Keratinocyte (primary cell): ENCODE data around the gene EML5. TPM values are rescaled to one million over a fixed set of nuclear protein-coding genes. Genes with fewer than 3 reads are reported as not detected.
A peak's percentile ranks its signal among the peaks of the same experiment; 100 is the strongest.

Source experiments
- DNase-seq: peaks from one replicate; pipeline ENCODE4 v3.0.0-alpha.2; 2011; ENCODE audit warnings: low read depth, missing footprints, low spot score
- FAIRE-seq: peaks from 2 replicates; lab custom pipeline; 2011; peaks lifted over from hg19 to GRCh38; lab: Jason Lieb, UNC
- H2AFZ ChIP-seq: 2 replicates; pipeline ENCODE4 v1.6.0; 2012; ENCODE audit warnings: low read length, control low read depth, inconsistent platforms; ENCODE audit not compliant: control insufficient read depth
- H3K27ac ChIP-seq: 2 replicates; pipeline ENCODE4 v1.5.1; 2011; ENCODE audit warnings: low read length; ENCODE audit not compliant: control insufficient read depth, insufficient read depth
- H3K27me3 ChIP-seq: 3 replicates; pipeline ENCODE4 v1.6.0; 2011; ENCODE audit warnings: low read length; ENCODE audit not compliant: control insufficient read depth, insufficient read depth; ENCODE audit errors: extremely low read depth
- H3K36me3 ChIP-seq, 2 experiments: 2 replicates in 1 of 2; 3 replicates in 1 of 2; pipeline ENCODE4 v1.5.1; 2011; ENCODE audit warnings: low read length in 2 of 2, mild to moderate bottlenecking in 1 of 2; ENCODE audit not compliant: control insufficient read depth in 2 of 2, insufficient read depth in 2 of 2; ENCODE audit errors: extremely low read depth in 1 of 2
- H3K4me1 ChIP-seq: 3 replicates; pipeline ENCODE4 v1.5.1; 2011; ENCODE audit warnings: low read length; ENCODE audit not compliant: control insufficient read depth, insufficient read depth; ENCODE audit errors: extremely low read depth
- H3K4me2 ChIP-seq: 3 replicates; pipeline ENCODE4 v1.6.0; 2011; ENCODE audit warnings: low read depth, low read length; ENCODE audit not compliant: control insufficient read depth, insufficient read depth; ENCODE audit errors: extremely low read depth
- H3K4me3 ChIP-seq, 3 experiments: fragments of 200-600 bp in 1 of 3; sonication (generic) in 1 of 3; 2 replicates in 2 of 3; 3 replicates in 1 of 3; pipeline ENCODE4 v1.5.1; 2011 to 2016; ENCODE audit warnings: low read length in 3 of 3, mild to moderate bottlenecking in 3 of 3, control low read depth in 2 of 3, inconsistent platforms in 1 of 3, low read depth in 1 of 3, mixed read lengths in 1 of 3, mixed run types in 1 of 3, moderate library complexity in 1 of 3; ENCODE audit not compliant: control insufficient read depth in 2 of 3, insufficient read depth in 2 of 3; ENCODE audit errors: extremely low read depth in 1 of 3
- H3K79me2 ChIP-seq: 2 replicates; pipeline ENCODE4 v1.6.0; 2012; ENCODE audit warnings: low read length; ENCODE audit not compliant: control insufficient read depth, insufficient read depth
- H3K9ac ChIP-seq: 3 replicates; pipeline ENCODE4 v1.6.0; 2011; ENCODE audit warnings: low read length; ENCODE audit not compliant: control insufficient read depth, insufficient read depth; ENCODE audit errors: extremely low read depth
- H3K9me1 ChIP-seq: 3 replicates; pipeline ENCODE4 v1.6.0; 2011; ENCODE audit warnings: low read length; ENCODE audit not compliant: control insufficient read depth, insufficient read depth; ENCODE audit errors: extremely low read depth
- H3K9me3 ChIP-seq: 2 replicates; pipeline ENCODE4 v1.5.1; 2012; ENCODE audit warnings: low read depth, low read length; ENCODE audit not compliant: control insufficient read depth
- H4K20me1 ChIP-seq: 3 replicates; pipeline ENCODE4 v1.6.0; 2011; ENCODE audit warnings: low read length; ENCODE audit not compliant: control insufficient read depth, insufficient read depth; ENCODE audit errors: extremely low read depth
- CTCF ChIP-seq, 3 experiments: IDR thresholded peaks in 1 of 3; conservative IDR thresholded peaks in 1 of 3; optimal IDR thresholded peaks in 1 of 3; 2 replicates in 2 of 3; 3 replicates in 1 of 3; pipeline versions ENCODE3 to v1.5.1; 2011; ENCODE audit warnings: low read length in 3 of 3, mild to moderate bottlenecking in 3 of 3, moderate library complexity in 2 of 3, control low read depth in 1 of 3, inconsistent platforms in 1 of 3; ENCODE audit not compliant: insufficient read depth in 2 of 3; ENCODE audit errors: extremely low read depth in 1 of 3
- EZH2 ChIP-seq: IDR thresholded peaks from one replicate; pipeline ENCODE4 v1.6.1; 2012; ENCODE audit warnings: inconsistent platforms, mild to moderate bottlenecking, low read length, moderate library complexity
- dilution Hi-C: fragments of 300-500 bp; cut with MboI; formaldehyde crosslinking; loops from one replicate; pipeline ENCODE4 v1.7.0; 2020; ENCODE audit warnings: low sequenced_read_pairs; ENCODE audit not compliant: extremely low pct_ligation_motif_present
- polyA plus RNA-seq, 5 experiments: library from polyadenylated mRNA; depleted of rRNA in 3 of 5; stranded (reverse) in 3 of 5; stranded (forward) in 1 of 5; unstranded in 1 of 5; fragments of >200 nt; gene quantifications; 1 replicate in 1 of 5; 2 replicates in 3 of 5; 3 replicates in 1 of 5; pipeline versions ENCODE4 v1.2.1 to v1.2.3, GENCODE V29; 2011 to 2012; ENCODE audit warnings: missing spikeins in 2 of 5, low read depth in 1 of 5, low replicate concordance in 1 of 5

The EML5 gene
- polyA plus RNA-seq, 1 donor (not counting 4 experiments of a cell fraction or from before 2014, with no cell fraction given): 1.4 TPM

GRCh38 chr14:88748288-88748687, 44.5 kb downstream of the EML5 start:
- H3K4me2 ChIP-seq: peak overlapping the region; percentile 9
- dilution Hi-C loops: no loop called here
- DNase-seq (no peak), FAIRE-seq (peak; percentile 67)
- no peaks in the 10 kb centered on the region for H3K36me3 ChIP-seq
- no peaks in the 10 kb centered on the region for H3K79me2 ChIP-seq
- H3K9me3 ChIP-seq: no peaks in the 10 kb centered on the region
- H3K4me1 ChIP-seq: peaks cover 18% of the 10 kb centered on the region
- peak overlapping the region in 1 of 3 experiments; percentile 27 for H3K4me3 ChIP-seq
- H4K20me1 ChIP-seq: no peaks in the 10 kb centered on the region
- no peak for TF ChIP-seq CTCF (optimal IDR thresholded peaks at IDR 0.05 in 1 of 3, IDR thresholded peaks at IDR 0.05 in 1 of 3, conservative IDR thresholded peaks at IDR 0.05 in 1 of 3; ENCODE audit: extremely low read depth in 1 of 3, insufficient read depth in 2 of 3, low read length in 3 of 3)
- no peak for TF ChIP-seq EZH2
- no peaks in the 10 kb centered on the region for H3K27me3 ChIP-seq
- H3K9ac ChIP-seq: no peak overlapping the region
- H2AFZ ChIP-seq: no peak overlapping the region
- H3K9me1 ChIP-seq: no peaks in the 10 kb centered on the region
- no peak overlapping the region for H3K27ac ChIP-seq

GRCh38 chr14:88746052-88746451, 46.7 kb downstream of the EML5 start:
- no peaks in the 10 kb centered on the region for H3K9me1 ChIP-seq
- no peak overlapping the region for H3K4me2 ChIP-seq
- no peak overlapping the region for H3K4me3 ChIP-seq
- no peaks in the 10 kb centered on the region for H3K9me3 ChIP-seq
- H3K79me2 ChIP-seq: no peaks in the 10 kb centered on the region
- no peak overlapping the region for H3K9ac ChIP-seq
- H3K4me1 ChIP-seq: peaks cover 18% of the 10 kb centered on the region
- no peak for FAIRE-seq
- no peak for TF ChIP-seq EZH2
- no peak for TF ChIP-seq CTCF (optimal IDR thresholded peaks at IDR 0.05 in 1 of 3, IDR thresholded peaks at IDR 0.05 in 1 of 3, conservative IDR thresholded peaks at IDR 0.05 in 1 of 3; ENCODE audit: extremely low read depth in 1 of 3, insufficient read depth in 2 of 3, low read length in 3 of 3)
- no peak overlapping the region for H3K27ac ChIP-seq
- dilution Hi-C loops: no loop called here
- DNase-seq: no peak
- no peaks in the 10 kb centered on the region for H3K27me3 ChIP-seq
- no peaks in the 10 kb centered on the region for H3K36me3 ChIP-seq
- H2AFZ ChIP-seq: no peak overlapping the region
- no peaks in the 10 kb centered on the region for H4K20me1 ChIP-seq
